H1 (cell line): ENCODE results near the gene PPARD. TPM values are rescaled to one million over a fixed set of nuclear protein-coding genes. Genes with fewer than 3 reads are reported as not detected.

Experiments used
- CTCF ChIA-PET: fragments of 300-600 bp; sonication (Branson Sonifier 250); formaldehyde crosslinking; loops from one replicate; lab custom pipeline; 2021; ENCODE audit not compliant: partially characterized antibody; lab: Charles Lee
- POLR2A ChIA-PET: fragments of 300-600 bp; sonication (Branson Sonifier 250); formaldehyde crosslinking; loops from one replicate; lab custom pipeline; 2021; ENCODE audit warnings: inconsistent platforms; ENCODE audit not compliant: partially characterized antibody; lab: Charles Lee
- DNase-seq, 2 experiments: peaks; one replicate each; pipeline versions ENCODE4 v3.0.0 to v3.0.0-alpha.2; 2010 to 2022; ENCODE audit warnings: low spot score in 2 of 2, low read depth in 1 of 2, mixed read lengths in 1 of 2
- FAIRE-seq: peaks from 2 replicates; lab custom pipeline; 2011; peaks lifted over from hg19 to GRCh38; lab: Jason Lieb, UNC
- H2AFZ ChIP-seq: 2 replicates; pipeline ENCODE4 v1.8.1; 2012; ENCODE audit warnings: low read length, inconsistent platforms
- H2AK5ac ChIP-seq: 2 replicates; pipeline ENCODE4 v1.6.1; 2013; ENCODE audit warnings: low read depth, low read length
- H2BK120ac ChIP-seq: replicated peaks from 2 replicates; pipeline ENCODE3; 2013; ENCODE audit warnings: low read depth, low read length, inconsistent platforms
- H2BK12ac ChIP-seq: 2 replicates; pipeline ENCODE4 v1.6.1; 2013; ENCODE audit warnings: low read depth, low read length
- H2BK15ac ChIP-seq: 2 replicates; pipeline ENCODE4 v1.6.1; 2013; ENCODE audit warnings: low read length
- H2BK20ac ChIP-seq: 2 replicates; pipeline ENCODE4 v1.6.1; 2013; ENCODE audit warnings: low read length
- H2BK5ac ChIP-seq: 2 replicates; pipeline ENCODE4 v1.6.1; 2013; ENCODE audit warnings: low read depth, low read length
- H3K14ac ChIP-seq: 2 replicates; pipeline ENCODE4 v1.6.1; 2013; ENCODE audit warnings: inconsistent platforms; ENCODE audit not compliant: insufficient read length
- H3K18ac ChIP-seq: 2 replicates; pipeline ENCODE4 v1.6.1; 2013; ENCODE audit warnings: low read length; ENCODE audit errors: extremely low read depth
- H3K23ac ChIP-seq: 2 replicates; pipeline ENCODE4 v1.6.1; 2013; ENCODE audit warnings: inconsistent platforms; ENCODE audit not compliant: insufficient read length
- H3K23me2 ChIP-seq: 2 replicates; pipeline ENCODE4 v1.6.1; 2013; ENCODE audit warnings: low read depth, low read length
- H3K27ac ChIP-seq: 2 replicates; pipeline ENCODE4 v1.6.1; 2011; ENCODE audit warnings: low read depth, low read length, inconsistent platforms
- H3K27me3 ChIP-seq, 4 experiments: replicated peaks in 1 of 4; 1 replicate in 1 of 4; 2 replicates in 3 of 4; pipeline versions ENCODE4 v1.6.1 to v1.8.1; 2011 to 2013; ENCODE audit warnings: low read length in 3 of 4, mild to moderate bottlenecking in 3 of 4, inconsistent platforms in 2 of 4, mixed read lengths in 2 of 4, moderate library complexity in 1 of 4; ENCODE audit not compliant: control insufficient read depth in 3 of 4, insufficient read depth in 3 of 4; ENCODE audit errors: extremely low read depth in 1 of 4
- H3K36me3 ChIP-seq, 4 experiments: 2 replicates each; pipeline versions ENCODE4 v1.6.1 to v1.8.1; 2011 to 2013; ENCODE audit warnings: mild to moderate bottlenecking in 4 of 4, low read length in 3 of 4, moderate library complexity in 2 of 4, control low read depth in 1 of 4, inconsistent platforms in 1 of 4; ENCODE audit not compliant: insufficient read depth in 4 of 4, control insufficient read depth in 2 of 4
- H3K4ac ChIP-seq: replicated peaks from 2 replicates; pipeline ENCODE3; 2013; ENCODE audit warnings: low read length, low read depth, mixed read lengths, inconsistent platforms; ENCODE audit not compliant: insufficient read length
- H3K4me1 ChIP-seq, 4 experiments: replicated peaks in 1 of 4; 1 replicate in 1 of 4; 2 replicates in 3 of 4; pipeline versions ENCODE4 v1.6.1 to v1.8.1; 2011 to 2013; ENCODE audit warnings: low read length in 3 of 4, inconsistent platforms in 2 of 4, mixed read lengths in 1 of 4; ENCODE audit not compliant: insufficient read depth in 4 of 4, control insufficient read depth in 3 of 4
- H3K4me2 ChIP-seq, 2 experiments: 2 replicates each; pipeline versions ENCODE4 v1.6.1 to v1.8.1; 2011 to 2013; ENCODE audit warnings: low read depth in 2 of 2, low read length in 2 of 2, control low read depth in 1 of 2, inconsistent platforms in 1 of 2, mild to moderate bottlenecking in 1 of 2; ENCODE audit not compliant: insufficient read depth in 1 of 2
- H3K4me3 ChIP-seq, 4 experiments: fragments of 200-600, 300-600 bp in 1 of 4; sonication (generic), shearing (Covaris generic), sonication (Bioruptor Twin) in 1 of 4; 2 replicates each; pipeline versions ENCODE4 v1.5.1 to v1.8.1; 2011 to 2016; ENCODE audit warnings: low read length in 4 of 4, low read depth in 3 of 4, control low read depth in 2 of 4, inconsistent platforms in 2 of 4, mild to moderate bottlenecking in 2 of 4, mixed read lengths in 1 of 4, moderate library complexity in 1 of 4; ENCODE audit not compliant: insufficient read depth in 2 of 4; ENCODE audit errors: extremely low read depth in 1 of 4
- H3K56ac ChIP-seq: replicated peaks from 2 replicates; pipeline ENCODE3; 2013; ENCODE audit warnings: low read depth, mild to moderate bottlenecking, mixed read lengths, low read length, inconsistent platforms; ENCODE audit not compliant: insufficient read length
- H3K79me1 ChIP-seq: 2 replicates; pipeline ENCODE4 v1.6.1; 2013; ENCODE audit warnings: low read depth, low read length, control low read depth
- H3K79me2 ChIP-seq, 2 experiments: 2 replicates each; pipeline versions ENCODE4 v1.6.1 to v1.8.1; 2012 to 2013; ENCODE audit warnings: low read length in 2 of 2, mild to moderate bottlenecking in 2 of 2, inconsistent platforms in 1 of 2; ENCODE audit not compliant: insufficient read depth in 2 of 2, control insufficient read depth in 1 of 2
- H3K9ac ChIP-seq, 4 experiments: replicated peaks in 1 of 4; 1 replicate in 1 of 4; 2 replicates in 3 of 4; pipeline versions ENCODE4 v1.6.1 to v1.8.1; 2011 to 2013; ENCODE audit warnings: low read depth in 3 of 4, low read length in 3 of 4, control low read depth in 2 of 4, mild to moderate bottlenecking in 2 of 4, moderate library complexity in 2 of 4, inconsistent platforms in 1 of 4; ENCODE audit errors: extremely low read depth in 1 of 4
- H3K9me3 ChIP-seq, 2 experiments: 2 replicates each; pipeline versions ENCODE4 v1.6.1 to v1.8.1; 2012 to 2013; ENCODE audit warnings: mild to moderate bottlenecking in 2 of 2, moderate library complexity in 2 of 2, control low read depth in 1 of 2, inconsistent platforms in 1 of 2, low read depth in 1 of 2, low read length in 1 of 2, mixed read lengths in 1 of 2; ENCODE audit not compliant: insufficient read depth in 2 of 2
- H4K20me1 ChIP-seq, 2 experiments: replicated peaks in 1 of 2; 2 replicates each; pipeline versions ENCODE3 to v1.8.1; 2011 to 2013; ENCODE audit warnings: inconsistent platforms in 2 of 2, low read length in 2 of 2, mild to moderate bottlenecking in 1 of 2; ENCODE audit not compliant: insufficient read depth in 2 of 2, control insufficient read depth in 1 of 2
- H4K5ac ChIP-seq: 2 replicates; pipeline ENCODE4 v1.6.1; 2013; ENCODE audit warnings: low read length, low read depth, mixed read lengths, inconsistent platforms; ENCODE audit not compliant: insufficient read length
- H4K8ac ChIP-seq: 2 replicates; pipeline ENCODE4 v1.8.0; 2013; ENCODE audit warnings: mild to moderate bottlenecking, moderate library complexity, low read length, inconsistent platforms; ENCODE audit not compliant: insufficient read depth; ENCODE audit errors: extremely low read depth
- H4K91ac ChIP-seq: replicated peaks from 2 replicates; pipeline ENCODE3; 2013; ENCODE audit warnings: low read length, mixed read lengths, inconsistent platforms; ENCODE audit not compliant: insufficient read length
- CEBPB ChIP-seq: IDR thresholded peaks from 2 replicates; pipeline ENCODE4 v1.6.1; 2012; ENCODE audit warnings: low read depth, low read length
- RFX5 ChIP-seq: IDR thresholded peaks from 2 replicates; pipeline ENCODE4 v1.6.1; 2011; ENCODE audit warnings: low read depth, low read length, improper control_type of control experiment, borderline replicate concordance
- WGBS, 2 experiments: shearing (Covaris generic) in 1 of 2; methylation state at CpG; one replicate each; pipeline versions ENCODE4 v1.1.6 to v1.1.7; 2013 to 2015; ENCODE audit warnings: low lambda C conversion rate in 2 of 2, mixed read lengths in 2 of 2, inconsistent platforms in 1 of 2, low coverage in 1 of 2, missing lambda C conversion rate in 1 of 2; ENCODE audit not compliant: insufficient replicate concordance in 2 of 2, insufficient coverage in 1 of 2, insufficient read length in 1 of 2; ENCODE audit errors: extremely low coverage in 1 of 2, missing lambda C conversion rate in 1 of 2; 5-methylcytosine and 5-hydroxymethylcytosine counted together
- polyA plus RNA-seq, 7 experiments: library from polyadenylated mRNA; depleted of rRNA in 3 of 7; stranded (reverse) in 5 of 7; unstranded in 2 of 7; fragments of >200 nt in 5 of 7; fragments of 200-250 nt in 2 of 7; gene quantifications; 1 replicate in 5 of 7; 2 replicates in 1 of 7; 4 replicates in 1 of 7; pipeline versions ENCODE4 v1.2.1 to v1.2.3, GENCODE V29; 2011 to 2013; ENCODE audit warnings: missing spikeins in 2 of 7, mixed read lengths in 2 of 7
- total RNA-seq: library from RNA; stranded (reverse); fragmentation: NEBNext Ultra II Directional; extraction: Animal tissue kit (Norgen Biotek cat#: 25700); gene quantifications from 2 replicates; pipeline ENCODE4 v1.2.1, GENCODE V29; 2021

The PPARD gene
- total and polyA plus RNA-seq, 2 of the 8 experiments (the other 6 are each of a cell fraction or from before 2014, with no cell fraction given): 14.6 to 14.9 TPM

DNA sequence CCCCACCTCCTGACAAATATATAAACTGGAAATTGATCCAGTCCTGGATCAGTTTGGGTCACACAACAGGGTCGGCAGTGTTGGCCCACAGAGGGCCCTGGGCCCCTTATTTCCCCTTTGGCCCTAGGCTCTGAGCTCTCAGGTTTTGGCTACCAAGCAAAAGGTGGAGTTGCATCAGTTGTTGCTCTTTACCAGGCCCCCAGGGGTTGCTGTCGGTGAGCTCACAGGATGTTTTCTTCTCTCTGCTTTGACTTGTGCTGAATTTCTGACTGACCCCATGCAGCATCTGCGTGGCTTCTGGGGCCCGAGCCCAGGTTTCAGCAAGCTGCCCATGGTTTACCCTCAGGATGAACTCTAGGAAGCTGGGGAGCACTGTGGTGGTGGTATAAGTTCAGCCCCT lies 44.6 kb downstream of the PPARD start:
- H4K20me1 ChIP-seq: no peaks in the 10 kb centered on the region
- H2BK20ac ChIP-seq: no peak overlapping the region
- H3K27ac ChIP-seq: no peak overlapping the region
- H3K23ac ChIP-seq: no peak overlapping the region
- no peaks in the 10 kb centered on the region; a peak in 1 of 4 replicates for H3K79me2 ChIP-seq
- peak overlapping the region in 1 of 4 experiments; percentile 21; a peak in 1 of 7 replicates for H3K9ac ChIP-seq
- no peaks in the 10 kb centered on the region for H3K4me1 ChIP-seq
- no peak overlapping the region; the same call in 1 of the 2 replicates for H4K8ac ChIP-seq
- peak; percentile 46; the same call in 1 of the 2 replicates for TF ChIP-seq CEBPB
- TF ChIP-seq RFX5: no peak
- no peak overlapping the region for H3K4me2 ChIP-seq
- no peaks in the 10 kb centered on the region for H3K27me3 ChIP-seq
- H2BK5ac ChIP-seq: no peak overlapping the region; the same call in 1 of the 2 replicates
- peaks cover 0 to 5% (median 0%) of the 10 kb centered on the region in 4 experiments; a peak in 1 of 8 replicates for H3K36me3 ChIP-seq
- POLR2A ChIA-PET: interaction anchor here (1.6 kb wide), 1 partner anchor 39 kb away, joined by 3 read pairs; no protein-coding TSS in a partner anchor
- FAIRE-seq: no peak
- no peak for DNase-seq
- H4K91ac ChIP-seq: no peak overlapping the region
- H3K79me1 ChIP-seq: peaks cover 2% of the 10 kb centered on the region; the same call in 1 of the 2 replicates
- H3K18ac ChIP-seq: no peak overlapping the region
- H2AK5ac ChIP-seq: no peak overlapping the region
- H4K5ac ChIP-seq: no peak overlapping the region
- H3K23me2 ChIP-seq: no peaks in the 10 kb centered on the region
- H2BK12ac ChIP-seq: no peak overlapping the region; the same call in 1 of the 2 replicates
- H2AFZ ChIP-seq: no peak overlapping the region
- H2BK15ac ChIP-seq: no peak overlapping the region
- H3K14ac ChIP-seq: no peak overlapping the region
- no peak overlapping the region for H2BK120ac ChIP-seq
- CTCF ChIA-PET: interaction anchor here (0.7 to 1.7 kb wide), 2 partner anchors 9 to 15 kb away, joined by 3 to 8 read pairs; no protein-coding TSS in a partner anchor
- H3K4ac ChIP-seq: no peak overlapping the region
- H3K56ac ChIP-seq: no peak overlapping the region
- no peak overlapping the region for H3K4me3 ChIP-seq
- H3K9me3 ChIP-seq: peaks cover 7 to 11% of the 10 kb centered on the region in 2 experiments
- 87% methylated on average over 4 of the region's 4 CpGs; no CpG with 5 or more reads in 1 of the 2 experiments for WGBS, 2 experiments
